Astrocyte of the cerebellum (primary cell): ENCODE measurements around the gene KRTAP10-9.
"Not testable (repeated sequence)": the region's sequence is repeated elsewhere in the genome, so short reads cannot be mapped to it uniquely, and the experiment has no call there.

ENCODE experiments used
- DNase-seq: peaks from one replicate; pipeline ENCODE4 v3.0.0-alpha.2; 2011; ENCODE audit warnings: low read depth
- H3K4me3 ChIP-seq: 2 replicates; pipeline ENCODE4 v1.5.1; 2011; ENCODE audit warnings: mild to moderate bottlenecking, low read depth, low read length, moderate library complexity
- CTCF ChIP-seq: IDR thresholded peaks from 2 replicates; pipeline ENCODE4 v1.5.1; 2012; ENCODE audit warnings: low read length, low read depth, moderate library complexity, mild to moderate bottlenecking; ENCODE audit errors: missing control alignments
- in situ Hi-C: cut with HindIII; loops from 2 replicates; pipeline ENCODE4 v1.10.0; 2017; ENCODE audit warnings: low sequenced_read_pairs

The KRTAP10-9 gene

GRCh38 chr21:44654576-44655175 is 27.8 kb downstream of the KRTAP10-9 start, which contains the start of gene KRTAP12-4:
Gene KRTAP12-4 (minus strand): TSS chr21:44654659. CDS start chr21:44654614, 45 bp downstream.
- no peak for DNase-seq
- no peak within 1 kb of the TSS for H3K4me3 ChIP-seq

DNA sequence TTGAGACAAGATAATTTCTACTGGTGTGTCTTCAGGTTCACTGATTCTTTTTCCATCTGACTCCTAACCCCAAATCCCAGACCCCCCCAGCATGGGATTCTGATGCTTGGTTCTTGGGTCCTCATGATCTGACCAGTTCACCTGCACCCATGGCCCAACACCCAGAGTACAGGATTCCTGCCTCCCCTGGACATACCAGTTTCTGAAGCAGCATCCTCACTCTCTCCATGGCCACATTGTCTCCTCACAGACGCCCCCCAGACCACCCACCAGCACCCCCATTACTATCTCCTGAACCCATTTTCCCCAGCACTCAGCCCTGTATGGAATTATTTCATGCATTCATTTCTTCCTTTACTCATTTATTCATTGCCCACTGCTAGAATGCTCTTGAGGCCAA is 30.0 kb downstream of the KRTAP10-9 start:
- no peak overlapping the region for H3K4me3 ChIP-seq
- TF ChIP-seq CTCF = no peak
- no peak for DNase-seq
- in situ Hi-C loops = no loop called here

More at GRCh38 chr21:44654576-44655175, 27.8 kb downstream of the KRTAP10-9 start, which contains the start of gene KRTAP12-4:
- in situ Hi-C loops = no loop called here
- no peak for TF ChIP-seq CTCF

DNA sequence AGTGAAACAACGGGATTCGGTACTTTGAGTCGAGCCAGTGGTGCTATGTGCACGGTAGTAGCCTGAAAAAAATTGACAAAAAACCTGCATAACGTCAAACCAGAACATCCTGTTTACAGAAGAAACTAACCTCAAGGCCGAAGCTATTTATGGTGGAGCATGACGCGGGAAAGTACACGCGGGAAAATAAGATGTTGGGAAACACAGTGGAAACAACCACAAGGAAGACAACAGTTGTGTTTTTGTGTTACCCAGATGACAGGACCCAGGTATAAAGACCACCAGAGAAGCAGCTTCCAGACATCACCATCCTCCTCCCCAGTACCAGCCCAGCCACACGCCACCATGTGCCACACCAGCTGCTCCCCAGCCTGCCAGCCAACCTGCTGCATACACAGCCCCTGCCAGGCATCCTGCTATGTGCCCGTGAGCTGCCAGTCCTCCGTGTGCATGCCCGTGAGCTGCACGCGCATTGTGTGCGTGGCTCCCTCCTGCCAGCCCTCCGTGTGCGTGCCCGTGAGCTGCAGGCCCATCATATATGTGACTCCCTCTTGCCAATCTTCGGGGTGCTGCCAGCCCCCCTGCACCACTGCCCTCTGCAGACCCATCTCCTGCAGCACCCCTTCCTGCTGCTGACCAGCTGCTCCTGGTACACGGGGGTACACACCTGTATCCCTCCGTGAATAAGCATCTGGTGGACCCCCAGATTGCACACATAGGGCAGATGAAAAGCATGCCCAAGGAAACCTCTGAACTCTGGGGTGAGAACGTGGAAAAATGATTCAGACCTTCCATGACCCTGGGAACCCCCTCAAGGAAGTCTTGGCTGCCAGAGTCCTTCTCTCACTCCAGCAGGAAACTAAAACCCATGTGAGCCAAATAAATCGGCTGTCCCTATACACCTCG is 31.0 kb downstream of the KRTAP10-9 start, which contains the start of gene KRTAP12-3:
Gene KRTAP12-3, plus strand, starts transcription at position 298 of the 906 bp plus-strand sequence. Its CDS starts 48 bp downstream, at position 346.
- no peak for TF ChIP-seq CTCF
- H3K4me3 ChIP-seq = no peak within 1 kb of the TSS
- DNase-seq = no peak
- in situ Hi-C loops = no loop called here

DNA sequence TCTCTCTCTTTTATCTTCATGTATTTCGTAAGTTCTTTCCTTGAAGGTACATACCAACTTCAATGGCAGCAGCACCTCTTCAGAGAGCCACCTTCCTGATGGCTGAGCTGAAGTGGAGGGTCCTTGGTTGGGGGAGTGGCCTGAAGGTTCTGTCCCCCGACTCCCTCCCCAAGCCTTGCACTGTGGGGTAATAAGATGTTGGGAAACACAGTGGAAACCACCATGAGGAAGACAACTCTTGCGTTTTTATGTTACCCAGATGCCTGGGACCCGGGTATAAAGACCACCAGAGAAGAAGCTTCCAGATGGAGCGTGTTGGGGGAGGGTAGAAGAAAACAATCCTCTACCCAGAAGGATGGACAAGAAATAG is 31.6 kb downstream of the KRTAP10-9 start:
- no peak for DNase-seq
- in situ Hi-C loops = no loop called here
- no peak overlapping the region for H3K4me3 ChIP-seq
- TF ChIP-seq CTCF = no peak

DNA sequence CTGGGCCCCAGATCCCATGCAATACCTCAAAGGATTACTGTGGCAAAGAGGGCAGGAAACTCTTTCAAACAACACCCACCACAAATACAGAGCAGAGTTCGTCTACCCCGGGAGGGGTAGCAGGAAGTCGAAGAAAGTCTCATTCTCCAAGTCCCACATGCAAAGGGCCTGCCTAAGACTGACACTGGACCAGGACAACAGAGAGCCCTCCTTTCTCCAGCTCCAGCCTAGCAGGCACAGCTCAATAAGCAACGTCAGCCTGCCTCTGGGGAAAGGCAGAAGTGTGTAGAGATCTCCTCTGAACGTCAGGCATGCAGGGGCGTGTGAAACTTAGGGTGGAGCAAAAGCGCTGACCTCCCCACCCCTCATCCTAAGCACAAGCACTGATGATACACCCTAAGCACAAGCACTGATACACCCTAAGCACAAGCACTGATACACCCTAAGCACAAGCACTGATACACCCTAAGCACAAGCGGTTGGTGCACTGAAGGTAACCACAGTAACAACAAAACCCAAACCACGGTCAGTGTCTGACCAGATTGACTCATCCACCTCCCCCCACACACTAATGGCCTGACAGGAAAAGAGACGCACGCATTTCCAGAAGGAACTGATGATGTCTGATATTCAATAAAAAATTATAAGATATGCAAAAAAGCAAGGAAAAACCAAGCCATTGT is 32.2 kb downstream of the KRTAP10-9 start:
- H3K4me3 ChIP-seq = no peak overlapping the region
- no peak for DNase-seq
- in situ Hi-C loops = no loop called here
- no peak for TF ChIP-seq CTCF

GRCh38 chr21:44661567-44661966 is 34.7 kb downstream of the KRTAP10-9 start:
- in situ Hi-C loops, DNase-seq, H3K4me3 ChIP-seq: not testable (repeated sequence)

DNA sequence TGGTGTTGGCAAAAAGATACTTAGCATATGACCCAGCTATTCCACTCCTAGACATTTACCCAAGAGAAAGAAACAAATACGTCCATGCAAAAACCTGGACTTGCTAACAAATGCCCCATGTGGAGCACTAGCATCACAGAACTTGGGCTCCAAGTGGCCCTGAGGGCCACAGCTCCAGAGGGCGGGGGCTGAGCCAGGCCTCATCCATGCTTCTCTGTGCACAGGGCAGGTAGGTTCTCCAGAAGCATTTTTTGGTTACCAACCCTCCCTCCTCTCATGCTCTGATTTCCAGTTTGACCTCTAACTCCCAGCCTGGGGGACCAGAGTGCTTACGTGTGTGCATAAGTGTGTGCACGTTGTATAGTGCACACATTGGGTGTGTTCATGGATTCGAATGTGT is 37.8 kb downstream of the KRTAP10-9 start:
- TF ChIP-seq CTCF = no peak
- no peak for DNase-seq
- in situ Hi-C loops = no loop called here
- no peak overlapping the region for H3K4me3 ChIP-seq
